Limb (tissue), 2 donors: ENCODE measurements around the gene NBPF15.
"Not testable (repeated sequence)": the region's sequence is repeated elsewhere in the genome, so short reads cannot be mapped to it uniquely, and the experiment has no call there.

Experiments
- DNase-seq, 2 donors: peaks; one replicate each; pipeline ENCODE4 v3.0.0-alpha.2; 2016; ENCODE audit errors: extremely low spot score in 2 of 2

The NBPF15 gene, protein sequence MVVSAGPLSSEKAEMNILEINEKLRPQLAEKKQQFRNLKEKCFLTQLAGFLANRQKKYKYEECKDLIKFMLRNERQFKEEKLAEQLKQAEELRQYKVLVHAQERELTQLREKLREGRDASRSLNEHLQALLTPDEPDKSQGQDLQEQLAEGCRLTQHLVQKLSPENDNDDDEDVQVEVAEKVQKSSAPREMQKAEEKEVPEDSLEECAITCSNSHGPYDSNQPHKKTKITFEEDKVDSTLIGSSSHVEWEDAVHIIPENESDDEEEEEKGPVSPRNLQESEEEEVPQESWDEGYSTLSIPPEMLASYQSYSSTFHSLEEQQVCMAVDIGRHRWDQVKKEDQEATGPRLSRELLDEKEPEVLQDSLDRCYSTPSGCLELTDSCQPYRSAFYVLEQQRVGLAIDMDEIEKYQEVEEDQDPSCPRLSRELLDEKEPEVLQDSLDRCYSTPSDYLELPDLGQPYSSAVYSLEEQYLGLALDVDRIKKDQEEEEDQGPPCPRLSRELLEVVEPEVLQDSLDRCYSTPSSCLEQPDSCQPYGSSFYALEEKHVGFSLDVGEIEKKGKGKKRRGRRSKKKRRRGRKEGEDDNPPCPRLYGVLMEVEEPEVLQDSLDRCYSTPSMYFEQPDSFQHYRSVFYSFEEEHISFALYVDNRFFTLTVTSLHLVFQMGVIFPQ

GRCh38 chr1:144461136-144461759, at the start of gene NBPF15:
TSS of gene NBPF15 (minus strand) at chr1:144461669. CDS start at chr1:144440003, 21,666 bp downstream.
- DNase-seq = peak; percentile 50 to 82

DNA sequence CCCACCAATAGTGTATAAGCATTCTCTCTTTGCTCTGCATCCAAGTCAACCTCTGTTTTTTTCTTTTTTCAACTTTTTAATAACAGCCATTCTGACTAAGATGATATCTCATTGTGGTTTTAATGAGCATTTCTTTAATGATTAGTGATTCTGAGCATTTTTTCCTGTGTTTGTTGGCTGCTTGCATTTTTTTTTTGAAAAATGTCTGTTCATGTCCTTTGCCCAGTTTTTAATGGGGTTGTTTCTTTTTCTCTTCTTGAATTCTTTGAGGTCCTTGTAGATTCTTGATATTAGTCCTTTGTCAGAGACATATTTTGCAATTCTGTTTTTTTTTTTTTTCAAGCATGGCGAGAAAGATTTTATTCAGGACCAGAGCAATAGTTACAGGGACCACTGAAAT, 35.0 kb upstream of the NBPF15 start:
- DNase-seq = not testable (repeated sequence)

GRCh38 chr1:144494130-144494529, 32.7 kb upstream of the NBPF15 start:
- not testable (repeated sequence) for DNase-seq

DNA sequence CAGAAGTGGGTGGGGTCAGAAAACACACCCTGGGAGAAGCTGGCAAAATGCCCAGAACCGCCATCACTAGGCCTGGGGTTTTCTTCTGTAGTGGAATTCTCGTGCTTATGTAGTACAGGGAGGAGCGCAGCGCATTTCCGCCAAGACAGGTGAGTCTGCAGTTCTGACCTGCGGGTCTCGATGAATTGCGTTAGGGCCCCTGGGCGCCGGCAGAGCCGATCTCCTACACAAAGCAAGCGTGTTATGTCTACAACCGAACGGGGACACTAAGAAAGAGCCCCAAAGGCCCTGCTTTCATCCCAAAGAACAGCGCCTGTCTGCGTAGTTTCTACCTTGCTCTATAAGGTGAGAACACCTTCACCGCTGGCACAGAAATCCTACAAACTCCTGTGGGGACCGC, 28.9 kb upstream of the NBPF15 start:
- peak in 1 of 2 donors; percentile 29 for DNase-seq

DNA sequence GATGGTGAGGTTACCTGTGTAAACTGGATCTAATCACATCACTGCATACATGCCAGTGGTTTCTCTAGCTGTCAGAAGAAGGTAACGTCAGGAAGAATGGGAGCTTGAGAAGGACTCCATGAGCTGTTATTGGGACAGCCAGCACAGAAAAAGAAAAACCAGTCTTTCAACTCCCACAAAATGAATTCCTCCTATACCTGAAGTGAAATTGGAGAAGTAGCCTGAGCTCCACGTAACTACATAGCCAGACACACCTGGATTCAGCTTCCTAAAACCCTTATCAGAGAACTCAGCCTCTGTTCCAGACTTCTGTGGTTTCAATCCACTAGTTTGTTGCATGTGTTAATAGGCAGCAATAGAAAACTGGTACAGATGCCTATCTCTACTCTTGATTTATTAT, 25.5 kb upstream of the NBPF15 start:
- not testable (repeated sequence) for DNase-seq

- DNase-seq = not testable (repeated sequence)
Observed at GRCh38 chr1:144485048-144485993, 23.9 kb upstream of the NBPF15 start.

GRCh38 chr1:144473897-144474296, 12.4 kb upstream of the NBPF15 start:
- DNase-seq = not testable (repeated sequence)

GRCh38 chr1:144471434-144471833, 10.0 kb upstream of the NBPF15 start:
- DNase-seq = not testable (repeated sequence)

DNA sequence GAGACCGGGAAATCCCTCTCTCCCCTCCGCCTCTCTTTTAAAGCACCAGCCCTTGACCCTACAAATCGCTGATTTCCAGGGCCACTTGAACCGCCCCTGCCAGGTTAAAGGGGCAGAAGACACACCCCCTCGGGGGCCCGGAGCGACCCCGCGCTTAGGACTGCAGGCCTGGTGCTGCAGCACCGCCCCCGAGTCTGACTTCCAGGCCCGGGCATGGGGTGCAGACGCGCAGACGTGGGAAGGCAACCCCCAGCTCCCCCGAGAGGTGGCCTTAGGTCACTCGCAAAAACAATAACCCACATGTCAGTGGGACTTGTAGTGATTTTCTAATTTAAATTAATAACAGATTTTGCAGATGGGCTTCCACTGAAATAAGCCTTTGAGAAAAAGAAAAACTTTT, 309 bp upstream of the NBPF15 start:
- not testable (repeated sequence) for DNase-seq

DNA sequence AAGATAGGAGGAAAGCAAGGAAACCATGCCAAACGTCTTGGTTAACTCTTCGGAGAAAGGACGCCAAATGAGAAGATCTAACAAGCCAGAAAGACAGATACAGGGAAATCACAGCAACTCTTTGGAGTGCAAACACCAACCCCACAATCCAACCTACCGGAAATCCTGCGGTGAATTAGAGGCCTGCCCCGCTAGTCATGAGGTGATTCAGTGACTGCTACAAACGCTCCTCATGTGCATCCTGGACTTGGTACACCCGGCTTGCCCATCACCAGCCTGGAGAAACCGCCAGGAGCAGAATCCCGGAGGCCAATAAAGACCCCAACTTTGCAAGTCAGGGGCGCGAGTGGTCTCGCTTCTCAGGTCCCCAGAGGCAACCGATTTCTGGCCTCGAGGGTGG, 783 bp downstream of the NBPF15 start:
- DNase-seq = not testable (repeated sequence)

- DNase-seq = not testable (repeated sequence)
Observed at GRCh38 chr1:144442402-144442801, 19.1 kb downstream of the NBPF15 start.

- not testable (repeated sequence) for DNase-seq
Observed at GRCh38 chr1:144439737-144440136, 21.7 kb downstream of the NBPF15 start.

- peak in 1 of 2 donors; percentile 63 for DNase-seq
Observed at GRCh38 chr1:144418891-144419694, 42.4 kb downstream of the NBPF15 start.

DNA sequence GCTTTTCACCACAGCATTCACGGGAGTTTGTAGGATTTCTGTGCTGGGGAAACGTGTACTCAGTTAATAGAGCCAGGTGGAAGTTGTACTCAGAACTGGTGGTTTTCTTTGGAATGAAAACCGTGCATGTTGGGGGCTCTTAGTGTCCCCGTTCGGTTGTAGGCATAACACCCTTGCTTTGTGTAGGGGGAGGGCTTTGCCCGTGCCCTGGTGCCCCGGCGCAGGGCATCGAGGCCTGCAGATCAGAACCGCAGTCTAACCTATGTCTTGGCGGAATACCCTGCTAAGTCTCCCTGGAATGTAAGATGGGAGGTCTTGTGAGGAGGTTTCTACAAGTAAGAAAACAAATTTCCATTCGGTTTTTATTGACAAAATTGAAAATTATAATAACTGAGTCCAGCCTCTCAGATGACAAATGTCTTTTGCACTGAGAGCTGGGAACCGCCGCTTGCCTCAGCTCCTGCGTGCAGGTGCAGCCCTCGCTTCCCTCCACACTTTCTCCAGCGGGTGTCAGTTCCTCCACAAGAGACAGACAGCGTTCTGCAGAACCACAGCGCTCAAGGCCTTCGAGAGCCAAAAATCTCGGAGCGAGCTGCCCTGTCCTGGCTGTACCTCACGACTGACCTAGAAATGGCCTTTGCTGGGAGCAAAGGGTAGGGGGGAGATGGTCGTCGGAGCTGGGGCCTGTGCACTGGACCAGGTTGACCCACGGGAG, 47.9 kb downstream of the NBPF15 start:
- DNase-seq = not testable (repeated sequence)

DNA sequence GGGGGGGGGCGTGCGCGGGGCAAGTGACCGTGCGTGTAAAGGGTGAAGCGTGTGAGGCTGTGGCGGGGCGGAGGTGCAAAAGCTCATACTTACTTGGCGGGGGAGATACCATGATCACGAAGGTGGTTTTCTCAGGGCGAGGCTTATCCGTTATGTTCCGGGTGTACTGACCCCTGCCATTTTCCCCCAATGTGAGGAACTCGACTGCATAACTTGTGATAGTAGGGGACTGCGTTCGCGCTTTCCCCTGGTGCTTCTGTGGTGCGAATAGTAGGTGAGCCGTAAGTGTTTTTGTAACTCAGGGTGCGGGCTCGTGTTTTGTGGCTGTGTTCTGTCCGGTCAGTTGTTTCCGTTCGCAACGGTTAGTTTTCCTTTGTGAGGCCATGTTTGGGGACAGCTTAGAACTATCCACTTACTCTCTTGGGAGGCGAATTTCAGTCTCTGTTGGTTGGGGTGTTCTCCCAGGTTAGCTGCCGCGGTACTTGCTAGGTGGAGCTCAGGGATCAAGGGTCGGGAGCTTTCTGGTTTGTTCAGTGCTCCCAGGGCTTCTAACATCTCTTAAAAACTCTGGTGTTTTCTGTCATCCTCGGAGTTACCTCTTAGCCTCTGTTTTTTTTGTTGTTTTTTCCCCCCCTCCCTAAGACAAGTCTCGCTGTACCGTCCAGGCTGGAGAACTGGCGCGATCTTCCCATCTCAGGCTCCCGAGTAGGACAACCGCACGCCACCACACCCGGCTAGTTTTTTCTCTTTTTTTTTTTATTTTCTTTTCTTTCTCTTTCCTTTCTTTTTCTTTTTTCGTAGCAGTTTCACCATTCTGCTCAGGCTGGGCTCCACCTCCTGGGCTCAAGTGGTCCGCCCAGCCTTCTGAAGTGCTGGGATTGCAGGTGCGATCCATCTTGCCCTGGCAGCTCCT, 48.7 kb downstream of the NBPF15 start:
- peak; percentile 83 to 87 for DNase-seq

GRCh38 chr1:144412068-144412471, 49.4 kb downstream of the NBPF15 start:
- peak; percentile 40 to 74 for DNase-seq

DNA sequence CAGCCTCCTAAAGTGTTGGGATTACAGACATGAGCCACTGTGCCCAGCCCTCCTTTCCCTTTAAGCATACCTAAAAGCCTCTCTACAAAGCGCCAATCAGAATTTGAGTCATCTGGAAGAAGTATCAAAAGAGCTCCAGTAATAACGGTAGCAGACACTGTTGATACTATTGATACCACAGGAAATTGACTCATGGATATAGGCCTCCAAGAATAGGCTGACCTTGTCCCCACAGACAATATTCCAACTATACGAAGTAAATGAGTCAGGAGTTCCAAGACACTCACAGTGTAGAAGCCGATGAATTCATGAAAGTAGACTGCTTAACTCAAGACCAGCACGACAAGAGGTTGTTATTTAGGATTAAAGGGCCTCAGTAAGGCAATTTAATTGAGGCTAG, 58.7 kb downstream of the NBPF15 start:
- DNase-seq = not testable (repeated sequence)

DNA sequence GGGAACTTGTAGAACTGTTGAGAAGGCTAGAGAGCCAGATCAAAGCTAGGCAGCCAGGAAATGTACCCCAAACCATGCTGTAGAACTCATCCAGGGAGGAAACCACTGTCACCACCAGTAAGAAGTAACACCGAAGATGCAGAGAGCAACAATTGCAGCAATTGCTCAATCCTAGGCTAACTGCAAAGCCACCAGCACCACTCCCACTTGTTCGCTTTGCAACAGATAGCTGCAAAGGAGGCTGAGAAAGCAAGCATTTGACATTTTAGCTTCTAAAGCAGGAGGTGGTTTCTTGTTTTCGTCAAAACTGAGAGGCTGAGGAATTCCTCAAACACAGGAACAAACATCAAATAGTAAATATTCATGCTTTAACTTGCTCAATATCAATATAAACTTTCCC, 89.8 kb downstream of the NBPF15 start:
- DNase-seq = not testable (repeated sequence)
